Natural killer cell (primary cell): Measurements from ENCODE around the gene ANKRD11. TPM values are rescaled to one million over a fixed set of nuclear protein-coding genes. Genes with fewer than 3 reads are reported as not detected.

ENCODE experiments used
- ATAC-seq, 3 donors: fragments of 150-1000 bp in 2 of 3; fragments of 200-7000 bp in 1 of 3; cut with Tn5 transposase; 1 replicate in 1 of 3; 2 replicates in 2 of 3; pipeline ENCODE4 v1.10.0; 2021; ENCODE audit warnings: mild to moderate bottlenecking in 2 of 3, moderate library complexity in 2 of 3
- DNase-seq, 2 donors: peaks; one replicate each; pipeline versions ENCODE4 v3.0.0 to v3.0.0-alpha.2; 2013 to 2021; ENCODE audit warnings: mixed read lengths in 1 of 2
- H3K27ac ChIP-seq: one replicate; pipeline ENCODE4 v1.5.1; 2013; ENCODE audit warnings: mild to moderate bottlenecking, low read length
- H3K27me3 ChIP-seq: one replicate; pipeline ENCODE4 v1.6.1; 2013; ENCODE audit warnings: low read length; ENCODE audit not compliant: control insufficient read depth, insufficient read depth
- H3K36me3 ChIP-seq: one replicate; pipeline ENCODE4 v1.6.1; 2013; ENCODE audit warnings: low read length; ENCODE audit not compliant: control insufficient read depth, insufficient read depth
- H3K4me1 ChIP-seq: one replicate; pipeline ENCODE4 v1.6.1; 2013; ENCODE audit warnings: low read length; ENCODE audit not compliant: control insufficient read depth, insufficient read depth
- H3K4me3 ChIP-seq: one replicate; pipeline ENCODE4 v1.5.1; 2013; ENCODE audit warnings: low read length
- H3K9me3 ChIP-seq: one replicate; pipeline ENCODE4 v1.6.1; 2013; ENCODE audit warnings: low read length; ENCODE audit not compliant: control insufficient read depth, insufficient read depth
- H3K27ac Mint-ChIP-seq, 2 donors: one replicate each; pipeline ENCODE4 v1.8.0; 2022; ENCODE audit warnings: mild to moderate bottlenecking in 2 of 2, mixed read lengths in 2 of 2, moderate library complexity in 1 of 2
- H3K27me3 Mint-ChIP-seq, 2 donors: one replicate each; pipeline ENCODE4 v1.8.0; 2022; ENCODE audit warnings: low read depth in 2 of 2, mixed read lengths in 2 of 2
- H3K36me3 Mint-ChIP-seq: one replicate; pipeline ENCODE4 v1.8.0; 2022; ENCODE audit warnings: mixed read lengths
- H3K4me1 Mint-ChIP-seq, 2 donors: one replicate each; pipeline ENCODE4 v1.8.0; 2022; ENCODE audit warnings: mixed read lengths in 2 of 2
- H3K4me3 Mint-ChIP-seq: one replicate; pipeline ENCODE4 v1.8.0; 2022; ENCODE audit warnings: mild to moderate bottlenecking, moderate library complexity, mixed read lengths
- H3K9me3 Mint-ChIP-seq, 2 donors: one replicate each; pipeline ENCODE4 v1.8.0; 2022; ENCODE audit warnings: mixed read lengths in 2 of 2
- WGBS: methylation state at CpG from one replicate; pipeline ENCODE4 v1.1.7; 2013; ENCODE audit warnings: missing lambda C conversion rate; ENCODE audit not compliant: insufficient coverage; 5-methylcytosine and 5-hydroxymethylcytosine counted together
- intact Hi-C: fragments of 100-400 bp; cut with micrococcal nuclease; formaldehyde crosslinking; loops from one replicate; pipeline ENCODE4 v1.14.2; 2022
- total RNA-seq, 4 donors: library from RNA; stranded (reverse); fragments of 120-200 nt in 1 of 4; gene quantifications; one replicate each; pipeline versions ENCODE4 v1.2.3 to v1.2.4, GENCODE V29; 2013 to 2022
- TF ChIP-seq, protein P1 (sequence below): fragments of 200-600 bp; IDR thresholded peaks from one replicate; pipeline ENCODE4 v1.8.0; 2022; ENCODE audit warnings: antibody characterized with exemption

ANKRD11 gene
- total RNA-seq, 3 donors from 2014 or later (not counting 1 experiment from before 2014, with no cell fraction given) = 230 to 299 (median 287) TPM

DNA sequence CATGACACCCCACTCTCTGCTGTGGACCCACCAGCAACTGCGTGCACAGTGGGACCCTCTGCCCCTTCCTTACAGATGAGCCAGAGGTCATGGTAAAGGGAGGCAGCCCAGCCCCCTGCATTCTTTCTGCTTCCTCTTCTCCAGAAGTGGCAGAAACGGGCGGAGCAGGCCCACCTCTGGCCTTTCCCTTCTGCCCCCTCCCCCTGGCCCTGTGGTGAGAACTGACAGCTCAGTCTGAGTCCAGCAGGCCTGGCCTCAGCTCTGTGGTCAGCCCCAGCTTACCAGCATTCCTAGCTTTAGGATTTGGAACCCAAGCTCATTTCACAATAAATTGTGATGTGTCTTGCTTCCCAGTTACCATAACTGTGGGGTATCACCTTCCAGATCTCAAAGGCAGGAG, 4.8 kb upstream of the ANKRD11 start:
- Histone ChIP-seq H3K36me3 (peaks cover 5% of the 10 kb centered on the region), H3K9me3 (no peaks in the 10 kb centered on the region), H3K4me1 (peaks cover 15% of the 10 kb centered on the region), H3K27me3 (no peaks in the 10 kb centered on the region), H3K4me3 (no peak overlapping the region), H3K27ac (no peak overlapping the region)
- H3K27me3 Mint-ChIP-seq = no peaks in the 10 kb centered on the region
- H3K9me3 Mint-ChIP-seq = no peaks in the 10 kb centered on the region
- 83% methylated on average over 3 of the region's 3 CpGs for WGBS
- DNase-seq = no peak
- TF ChIP-seq, protein P1, sequence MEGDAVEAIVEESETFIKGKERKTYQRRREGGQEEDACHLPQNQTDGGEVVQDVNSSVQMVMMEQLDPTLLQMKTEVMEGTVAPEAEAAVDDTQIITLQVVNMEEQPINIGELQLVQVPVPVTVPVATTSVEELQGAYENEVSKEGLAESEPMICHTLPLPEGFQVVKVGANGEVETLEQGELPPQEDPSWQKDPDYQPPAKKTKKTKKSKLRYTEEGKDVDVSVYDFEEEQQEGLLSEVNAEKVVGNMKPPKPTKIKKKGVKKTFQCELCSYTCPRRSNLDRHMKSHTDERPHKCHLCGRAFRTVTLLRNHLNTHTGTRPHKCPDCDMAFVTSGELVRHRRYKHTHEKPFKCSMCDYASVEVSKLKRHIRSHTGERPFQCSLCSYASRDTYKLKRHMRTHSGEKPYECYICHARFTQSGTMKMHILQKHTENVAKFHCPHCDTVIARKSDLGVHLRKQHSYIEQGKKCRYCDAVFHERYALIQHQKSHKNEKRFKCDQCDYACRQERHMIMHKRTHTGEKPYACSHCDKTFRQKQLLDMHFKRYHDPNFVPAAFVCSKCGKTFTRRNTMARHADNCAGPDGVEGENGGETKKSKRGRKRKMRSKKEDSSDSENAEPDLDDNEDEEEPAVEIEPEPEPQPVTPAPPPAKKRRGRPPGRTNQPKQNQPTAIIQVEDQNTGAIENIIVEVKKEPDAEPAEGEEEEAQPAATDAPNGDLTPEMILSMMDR = no peak
- peaks cover 14 to 39% of the 10 kb centered on the region in 2 donors for H3K4me1 Mint-ChIP-seq
- no peak for ATAC-seq
- H3K27ac Mint-ChIP-seq = peak overlapping the region in 1 of 2 donors; percentile 51
- intact Hi-C loops = no loop called here
- H3K36me3 Mint-ChIP-seq = no peaks in the 10 kb centered on the region
- H3K4me3 Mint-ChIP-seq = no peak overlapping the region

DNA sequence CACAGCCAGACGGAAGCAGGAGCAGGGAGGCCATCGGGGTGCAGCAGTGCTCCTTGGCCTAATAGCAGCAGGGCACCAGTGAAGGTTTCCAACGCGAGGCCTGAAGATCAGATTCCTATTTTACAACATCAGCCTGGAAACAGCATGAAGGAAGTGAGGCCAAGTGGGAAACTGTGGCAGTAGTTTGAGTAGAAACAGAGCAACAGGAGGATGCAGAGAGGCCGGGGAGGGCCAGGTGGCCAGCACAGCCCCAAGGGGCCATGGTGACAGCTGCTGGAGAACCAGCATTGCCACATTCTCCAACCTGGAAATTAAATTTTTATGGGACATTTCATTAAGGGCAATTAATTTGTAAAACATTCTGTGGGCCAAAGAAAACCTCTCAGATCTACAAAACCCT, 3.4 kb upstream of the ANKRD11 start:
- DNase-seq (no peak), ATAC-seq (no peak)
- Mint-ChIP-seq H3K9me3 (no peaks in the 10 kb centered on the region), H3K27ac (no peak overlapping the region), H3K4me1 (peaks cover 19 to 46% of the 10 kb centered on the region in 2 donors), H3K4me3 (no peak overlapping the region), H3K27me3 (no peaks in the 10 kb centered on the region), H3K36me3 (no peaks in the 10 kb centered on the region)
- TF ChIP-seq, protein P1 = no peak
- Histone ChIP-seq H3K4me3 (no peak overlapping the region), H3K27me3 (no peaks in the 10 kb centered on the region), H3K9me3 (no peaks in the 10 kb centered on the region), H3K36me3 (peaks cover 5% of the 10 kb centered on the region), H3K27ac (no peak overlapping the region), H3K4me1 (peaks cover 15% of the 10 kb centered on the region)
- WGBS = 93% methylated on average over 5 of the region's 5 CpGs
- intact Hi-C loops = loop anchor here (5.0 kb wide), 1 partner anchor 69 kb away; the partner anchor contains the start of gene RPL13

DNA sequence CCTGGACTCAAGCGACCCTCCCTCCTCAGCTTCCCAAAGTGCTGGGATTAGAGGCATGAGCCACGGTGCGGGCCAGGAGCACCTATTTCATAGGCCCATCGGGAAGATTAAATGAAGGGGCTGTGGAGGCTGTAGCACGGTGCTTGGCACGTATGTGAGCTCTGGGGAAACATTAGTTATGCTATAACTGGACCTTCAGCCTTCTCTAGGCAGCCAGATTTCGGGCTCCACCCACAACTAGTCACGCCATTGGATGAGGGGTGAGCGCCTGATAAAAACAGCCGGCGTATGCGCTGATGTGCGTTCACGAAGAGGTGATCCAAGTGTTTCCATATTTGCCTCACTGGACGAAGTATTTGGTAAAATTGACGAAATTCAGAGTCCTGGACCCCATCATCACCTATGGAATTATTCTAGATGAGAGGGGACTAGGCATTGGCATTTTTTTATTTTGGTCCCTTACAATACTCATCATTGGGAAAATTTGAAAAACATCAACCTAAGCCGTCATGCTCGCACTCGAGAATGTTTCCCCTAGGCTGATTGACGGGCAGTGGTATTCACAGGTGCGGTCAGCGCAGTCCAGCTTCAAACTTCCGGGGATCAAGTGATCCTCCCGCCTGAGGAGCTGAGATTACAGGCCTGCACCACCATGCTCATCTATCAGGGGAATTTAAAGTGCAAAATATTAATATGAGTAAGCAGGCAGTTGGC, 1.8 kb upstream of the ANKRD11 start:
- Histone ChIP-seq H3K4me1 (peaks cover 28% of the 10 kb centered on the region), H3K9me3 (no peaks in the 10 kb centered on the region), H3K36me3 (peaks cover 3% of the 10 kb centered on the region), H3K27me3 (no peaks in the 10 kb centered on the region), H3K4me3 (no peak overlapping the region), H3K27ac (peak overlapping the region; percentile 76)
- 93% methylated on average over 22 of the region's 24 CpGs for WGBS
- H3K27me3 Mint-ChIP-seq = no peaks in the 10 kb centered on the region
- no peak for DNase-seq
- H3K36me3 Mint-ChIP-seq = no peaks in the 10 kb centered on the region
- peaks cover 31 to 59% of the 10 kb centered on the region in 2 donors for H3K4me1 Mint-ChIP-seq
- no peak for ATAC-seq
- TF ChIP-seq, protein P1 = no peak
- intact Hi-C loops = loop anchor here (5.0 kb wide), 1 partner anchor 70 kb away; the partner anchor contains the start of gene RPL13
- no peaks in the 10 kb centered on the region for H3K9me3 Mint-ChIP-seq
- H3K27ac Mint-ChIP-seq = peak overlapping the region; percentile 94 to 98
- H3K4me3 Mint-ChIP-seq = peak overlapping the region; percentile 91
